Spleen (tissue), 11 donors: ENCODE measurements around the gene DLG2. TPM values are rescaled to one million over a fixed set of nuclear protein-coding genes. Genes with fewer than 3 reads are reported as not detected.

ENCODE experiments used
- DNase-seq: peaks from one replicate; pipeline ENCODE4 v3.0.0-alpha.2; 2020
- H3K27ac ChIP-seq, 8 donors: fragments of 200-600 bp; sonication (generic) in 7 of 8; 1 replicate in 4 of 8; 2 replicates in 4 of 8; pipeline versions ENCODE4 v1.5.0 to v1.8.0; 2016 to 2021; ENCODE audit warnings: inconsistent platforms in 4 of 8, mild to moderate bottlenecking in 4 of 8, moderate library complexity in 1 of 8
- H3K27me3 ChIP-seq, 7 donors: fragments of 200-600 bp; sonication (generic) in 6 of 7; replicated peaks in 1 of 7; 1 replicate in 4 of 7; 2 replicates in 3 of 7; pipeline versions ENCODE4 v1.5.0 to v1.8.0; 2016 to 2021; ENCODE audit warnings: inconsistent platforms in 3 of 7, mild to moderate bottlenecking in 1 of 7
- H3K36me3 ChIP-seq, 6 donors: fragments of 200-600 bp; sonication (generic) in 5 of 6; 1 replicate in 4 of 6; 2 replicates in 2 of 6; pipeline versions ENCODE4 v1.5.0 to v1.8.0; 2016 to 2021; ENCODE audit warnings: inconsistent platforms in 2 of 6
- H3K4me1 ChIP-seq, 6 donors: fragments of 200-600 bp; sonication (generic) in 5 of 6; 1 replicate in 3 of 6; 2 replicates in 3 of 6; pipeline versions ENCODE4 v1.5.0 to v1.8.0; 2016 to 2021; ENCODE audit warnings: inconsistent platforms in 3 of 6
- H3K4me3 ChIP-seq, 8 donors: fragments of 200-600 bp; sonication (generic) in 7 of 8; 1 replicate in 4 of 8; 2 replicates in 4 of 8; pipeline versions ENCODE4 v1.5.0 to v1.8.0; 2016 to 2021; ENCODE audit warnings: inconsistent platforms in 4 of 8, mild to moderate bottlenecking in 4 of 8, moderate library complexity in 2 of 8
- H3K9me3 ChIP-seq, 8 donors: fragments of 200-600 bp; sonication (generic) in 7 of 8; 1 replicate in 4 of 8; 2 replicates in 4 of 8; pipeline versions ENCODE4 v1.5.0 to v1.8.0; 2016 to 2021; ENCODE audit warnings: inconsistent platforms in 4 of 8
- CTCF ChIP-seq, 11 experiments: fragments of 200-600 bp in 7 of 11; fragments of 450-650 bp in 4 of 11; sonication (generic) in 4 of 11; IDR thresholded peaks in 8 of 11; conservative IDR thresholded peaks in 3 of 11; 1 replicate in 7 of 11; 2 replicates in 4 of 11; pipeline versions ENCODE4 v1.4.0 to v1.8.0; 2016 to 2021; ENCODE audit warnings: antibody characterized with exemption in 11 of 11, inconsistent platforms in 4 of 11, mild to moderate bottlenecking in 1 of 11
- POLR2A ChIP-seq, 3 donors: fragments of 450-650 bp; IDR thresholded peaks; one replicate each; pipeline ENCODE4 v1.5.1; 2017; ENCODE audit warnings: antibody characterized with exemption in 3 of 3, mild to moderate bottlenecking in 1 of 3
- POLR2AphosphoS5 ChIP-seq, 3 donors: sonication (generic); formaldehyde crosslinking; IDR thresholded peaks; one replicate each; pipeline ENCODE4 v1.5.1; 2017; ENCODE audit warnings: antibody characterized with exemption in 3 of 3
- WGBS, 5 donors: extraction: QIAGEN DNeasy Blood & Tissue Kit in 3 of 5; methylation state at CpG; one replicate each; pipeline versions ENCODE4 v1.1.5 to v1.1.7; 2013 to 2018; 5-methylcytosine and 5-hydroxymethylcytosine counted together
- intact Hi-C: fragments of 100-400 bp; cut with DNase I; formaldehyde crosslinking; loops from one replicate; pipeline ENCODE4 v1.15.0; 2023; ENCODE audit warnings: low total_unique reads
- polyA plus RNA-seq, 3 donors: library from polyadenylated mRNA; stranded (reverse); fragments of 200-250 nt; gene quantifications; one replicate each; pipeline ENCODE4 v1.2.1, GENCODE V29; 2013
- total RNA-seq, 7 donors: library from RNA; depleted of rRNA in 3 of 7; stranded (reverse); fragments of >200 nt in 3 of 7; fragmentation: NEBNext Ultra II Directional in 4 of 7; extraction: Animal tissue kit (Norgen Biotek cat#: 25700) in 4 of 7; gene quantifications; one replicate each; pipeline versions ENCODE4 v1.1.0 to v1.2.1, GENCODE V29; 2016 to 2021
- donor health status: healthy with polysubstance abuse.
- donor health status: DM: no; HTN: no; CAD: no; lungs with moderate emphysema.
- donor health status: DM: no; HTN: no; CAD: no.
- donor health status: Bipolar disorder and iron deficiency.
- donor health status: healthy.
- donor health status: DM: no; HTN: no; CAD: no.
- donor health status: DM: yes; HTN: yes; CAD: no.

The DLG2 gene
- total and polyA plus RNA-seq, 10 donors = 0.43 to 12.7 (median 7.9) TPM

GRCh38 chr11:85316967-85317366 lies 310.2 kb downstream of the DLG2 start:
- Histone ChIP-seq H3K27ac (peak overlapping the region in 5 of 8 donors; percentile 23 to 37 (median 26)), H3K9me3 (peaks cover 0 to 6% (median under 1%) of the 10 kb centered on the region in 8 donors), H3K4me1 (peaks cover 0 to 15% (median 3%) of the 10 kb centered on the region in 6 donors), H3K36me3 (no peaks in the 10 kb centered on the region), H3K27me3 (no peaks in the 10 kb centered on the region), H3K4me3 (no peak overlapping the region)
- TF ChIP-seq CTCF (IDR thresholded peaks at IDR 0.05 in 8 of 11, conservative IDR thresholded peaks at IDR 0.05 in 3 of 11) (no peak), POLR2AphosphoS5 (IDR thresholded peaks at IDR 0.05) (no peak), POLR2A (IDR thresholded peaks at IDR 0.05) (no peak)
- no peak for DNase-seq
- intact Hi-C loops = no loop called here
- 51 to 55% (median 53%) methylated on average over 5 of the region's 5 CpGs for WGBS, 5 donors

- H3K27ac ChIP-seq = no peak overlapping the region
- intact Hi-C loops = no loop called here
- DNase-seq = no peak
- no peaks in the 10 kb centered on the region for H3K27me3 ChIP-seq
- no peak overlapping the region for H3K4me3 ChIP-seq
- TF ChIP-seq POLR2A (IDR thresholded peaks at IDR 0.05) = no peak
- no peaks in the 10 kb centered on the region for H3K36me3 ChIP-seq
- H3K9me3 ChIP-seq = no peaks in the 10 kb centered on the region
- H3K4me1 ChIP-seq = peaks cover 0 to 15% (median 3%) of the 10 kb centered on the region in 6 donors
Measured at GRCh38 chr11:85313741-85314140, 313.4 kb downstream of the DLG2 start.

GRCh38 chr11:85310479-85310878 lies 316.7 kb downstream of the DLG2 start:
- intact Hi-C loops = no loop called here
- 59 to 74% (median 65%) methylated on average over 2 of the region's 2 CpGs for WGBS, 5 donors
- Histone ChIP-seq H3K27me3 (no peaks in the 10 kb centered on the region), H3K27ac (no peak overlapping the region), H3K4me1 (no peaks in the 10 kb centered on the region), H3K4me3 (no peak overlapping the region), H3K9me3 (peaks cover 0 to 9% (median 0%) of the 10 kb centered on the region in 8 donors), H3K36me3 (no peaks in the 10 kb centered on the region)
- DNase-seq = no peak
- no peak for TF ChIP-seq POLR2A (IDR thresholded peaks at IDR 0.05)
- no peak for TF ChIP-seq POLR2AphosphoS5 (IDR thresholded peaks at IDR 0.05)
- TF ChIP-seq CTCF (IDR thresholded peaks at IDR 0.05 in 8 of 11, conservative IDR thresholded peaks at IDR 0.05 in 3 of 11) = no peak

GRCh38 chr11:85307366-85307765 lies 319.8 kb downstream of the DLG2 start:
- 73 to 85% (median 77%) methylated on average over 3 of the region's 3 CpGs for WGBS, 5 donors
- Histone ChIP-seq H3K4me3 (no peak overlapping the region), H3K36me3 (no peaks in the 10 kb centered on the region), H3K27ac (no peak overlapping the region), H3K27me3 (no peaks in the 10 kb centered on the region), H3K9me3 (peaks cover 0 to 11% (median 0%) of the 10 kb centered on the region in 8 donors), H3K4me1 (no peaks in the 10 kb centered on the region)
- no peak for DNase-seq
- intact Hi-C loops = no loop called here
- TF ChIP-seq POLR2AphosphoS5 (IDR thresholded peaks at IDR 0.05) (no peak), POLR2A (IDR thresholded peaks at IDR 0.05) (no peak), CTCF (IDR thresholded peaks at IDR 0.05 in 8 of 11, conservative IDR thresholded peaks at IDR 0.05 in 3 of 11) (no peak)
